Stimulated activated CD8-positive, alpha-beta memory T cell treated with anti-CD3 and anti-CD28 coated beads, Interleukin-15, amount 100 ng/mL, for 1 hour (primary cell): ENCODE results near the gene ZNF749.
A peak's percentile ranks its signal among the peaks of the same experiment; 100 is the strongest.
"Not testable (repeated sequence)": the region's sequence is repeated elsewhere in the genome, so short reads cannot be mapped to it uniquely, and the experiment has no call there.

Experiments used
- DNase-seq: peaks from one replicate; pipeline ENCODE4 v3.0.0-alpha.2; 2020; ENCODE audit warnings: low read depth

ZNF749 gene

DNA sequence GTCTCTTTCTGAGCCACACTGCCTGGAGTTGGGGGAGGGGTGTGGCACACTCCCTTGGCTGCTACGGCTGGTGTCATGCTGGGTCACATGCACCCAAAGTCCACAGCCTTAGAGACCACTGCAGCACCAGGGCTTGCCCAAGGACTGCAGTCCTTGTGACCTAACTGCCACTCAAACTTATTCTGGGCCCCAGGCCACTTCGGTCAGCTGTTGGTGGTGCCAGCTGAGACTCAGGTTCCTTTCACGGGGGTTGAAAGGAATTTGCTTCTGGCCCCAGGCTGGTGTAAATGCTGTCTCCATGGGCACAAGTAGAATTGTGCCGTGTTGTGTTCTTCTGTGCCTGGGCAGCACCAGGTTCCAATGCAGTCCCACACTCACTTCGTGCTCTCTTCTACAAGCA is 31.4 kb downstream of the ZNF749 start:
- no peak for DNase-seq

DNA sequence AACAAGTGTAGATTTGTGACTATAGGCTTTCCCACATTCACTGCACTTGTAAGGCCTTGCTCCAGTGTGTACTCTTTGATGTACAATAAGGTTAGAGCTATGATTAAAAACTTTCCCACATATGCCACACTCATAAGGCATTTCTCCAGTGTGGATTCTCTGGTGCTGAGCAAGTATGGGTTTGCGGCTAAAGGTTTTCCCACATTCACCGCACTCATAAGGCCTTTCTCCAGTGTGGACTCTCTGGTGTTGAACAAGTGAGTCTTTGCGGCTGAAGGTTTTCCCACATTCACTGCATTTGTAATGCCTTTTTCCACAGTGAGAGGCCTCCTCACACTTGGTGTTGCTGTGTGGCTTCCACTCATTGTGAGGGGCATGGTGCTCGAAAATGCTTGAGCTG is 38.5 kb downstream of the ZNF749 start:
- no peak for DNase-seq

DNA sequence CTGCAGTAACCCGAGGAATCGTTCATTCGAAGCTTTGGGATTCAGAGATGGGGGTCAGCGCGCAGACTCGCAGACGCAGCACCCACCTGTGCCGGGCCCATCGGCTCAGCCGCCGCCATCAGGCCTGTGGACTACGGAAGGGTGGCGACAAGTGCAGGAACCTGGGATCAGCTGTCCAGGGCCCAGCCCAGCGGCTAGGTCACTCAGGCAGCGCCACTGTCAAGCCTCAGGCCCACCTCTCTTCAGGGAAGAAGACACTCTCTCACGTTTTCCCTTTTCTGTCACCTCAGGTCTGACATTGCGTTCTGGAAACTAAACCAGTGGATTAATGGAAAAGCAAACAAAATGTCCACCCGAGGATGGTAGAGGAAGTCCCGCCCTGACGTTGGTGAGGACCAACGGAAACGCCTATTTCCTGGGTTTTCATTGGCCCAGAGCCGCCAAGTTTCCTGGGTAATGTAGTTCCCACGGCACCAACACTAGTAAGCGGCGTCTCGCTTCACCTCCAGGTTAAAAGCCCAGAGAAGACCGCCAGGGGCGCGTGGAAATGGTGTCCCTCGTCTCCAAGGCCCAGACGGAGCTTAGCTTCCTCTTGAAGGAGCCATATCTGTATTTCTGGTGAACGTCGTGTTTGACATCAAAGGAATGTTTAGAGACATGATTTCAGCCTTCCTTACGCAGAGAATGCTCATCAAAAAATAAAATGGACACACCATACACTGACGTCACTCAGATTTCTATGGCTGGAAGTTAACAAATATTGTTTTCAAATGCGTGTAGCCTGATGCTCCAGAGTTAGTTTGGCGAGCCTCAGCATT is 42.3 kb downstream of the ZNF749 start, which contains the start of gene ZNF772:
TSS of gene ZNF772 (minus strand) at position 376 of the 818 bp plus-strand sequence. CDS start at position 119, 257 bp downstream.
- DNase-seq: peak; percentile 69

DNA sequence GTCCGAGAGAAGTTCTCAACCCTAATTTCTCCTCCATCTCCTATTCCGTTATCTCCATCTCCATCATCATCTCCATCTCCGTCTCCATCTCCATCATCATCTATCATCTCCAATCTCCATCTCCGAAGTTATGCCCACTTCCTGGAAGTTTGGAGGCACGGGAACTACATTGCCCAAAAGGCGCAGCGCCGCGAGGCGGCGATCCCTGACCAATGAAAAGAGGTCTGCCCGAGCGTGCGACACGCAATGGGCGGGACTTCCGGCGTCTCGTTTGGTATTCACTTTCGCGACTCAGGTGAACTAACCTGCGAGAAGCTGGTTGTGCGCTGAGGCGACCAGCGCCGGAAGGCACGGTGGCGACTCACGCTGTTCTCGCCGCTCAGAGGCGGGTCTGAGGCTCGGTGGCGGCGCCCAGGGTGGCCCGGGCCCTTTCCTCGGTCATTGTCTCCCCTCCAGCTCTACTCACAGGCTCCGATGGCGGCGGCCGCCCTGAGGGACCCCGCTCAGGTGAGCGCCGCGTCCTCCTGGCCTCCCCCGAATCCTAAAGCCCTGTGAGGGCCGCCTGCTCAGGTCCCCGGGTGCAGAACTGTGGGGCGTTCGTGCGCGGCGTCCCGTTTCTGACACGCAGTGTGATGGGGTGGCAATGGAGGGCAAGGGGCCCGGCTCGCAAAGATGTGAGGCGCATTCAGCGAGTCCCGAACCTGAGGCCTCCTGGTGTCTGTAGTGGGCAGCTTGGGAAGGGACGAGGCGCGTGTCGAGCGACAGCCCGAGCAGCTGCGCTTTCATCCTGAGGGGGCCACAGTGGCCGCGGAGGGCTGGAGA is 52.6 kb downstream of the ZNF749 start, which contains the start of gene ZNF419:
TSS of gene ZNF419 (plus strand) at position 274 of the 822 bp plus-strand sequence. CDS start at position 475, 201 bp downstream.
- DNase-seq: peak; percentile 93

DNA sequence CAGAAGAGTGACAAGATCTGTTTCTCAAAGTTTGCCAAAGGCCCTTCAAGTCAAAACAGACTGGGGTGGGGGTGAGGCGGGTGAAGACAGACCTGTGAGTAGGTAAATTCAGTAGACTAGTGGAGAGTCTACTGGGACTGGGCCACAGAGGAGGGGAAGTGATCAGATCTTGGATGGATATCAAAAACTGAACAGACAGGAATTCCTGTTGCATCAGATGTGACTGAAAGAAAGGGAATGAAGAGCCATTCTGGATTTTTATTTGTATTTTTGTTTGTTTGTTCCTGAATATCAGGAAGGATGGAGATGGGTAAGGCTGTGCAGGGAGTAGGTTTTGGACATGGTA is 53.1 kb downstream of the ZNF749 start:
- not testable (repeated sequence) for DNase-seq
